Measurements from ENCODE around the gene KLHL2. TPM values are rescaled to one million over a fixed set of nuclear protein-coding genes. Genes with fewer than 3 reads are reported as not detected.
"Not testable (repeated sequence)": the region's sequence is repeated elsewhere in the genome, so short reads cannot be mapped to it uniquely, and the experiment has no call there.

Gene KLHL2
- polyA plus RNA-seq, 1 donor: 6.6 TPM

GRCh38 chr4:165330071-165330470 lies 122.7 kb downstream of the KLHL2 start:
- DNase-seq (ENCODE audit: low read depth): no peak

- DNase-seq (ENCODE audit: low read depth): no peak
These were observed 123.3 kb downstream of the KLHL2 start for GRCh38 chr4:165330666-165331065.

GRCh38 chr4:165331359-165331758 lies 124.0 kb downstream of the KLHL2 start:
- no peak for DNase-seq (ENCODE audit: low read depth)

- DNase-seq (ENCODE audit: low read depth): no peak
These were observed 124.5 kb downstream of the KLHL2 start for GRCh38 chr4:165331823-165332222.

- no peak for DNase-seq (ENCODE audit: low read depth)
These were observed 125.1 kb downstream of the KLHL2 start for GRCh38 chr4:165332502-165332901.

GRCh38 chr4:165335163-165335703 lies 127.9 kb downstream of the KLHL2 start:
- no peak for DNase-seq (ENCODE audit: low read depth)

- DNase-seq (ENCODE audit: low read depth): no peak
These were observed 129.4 kb downstream of the KLHL2 start for GRCh38 chr4:165336743-165337142.

GRCh38 chr4:165342340-165342739 lies 135.0 kb downstream of the KLHL2 start:
- not testable (repeated sequence) for DNase-seq (ENCODE audit: low read depth)

GRCh38 chr4:165343353-165344191 lies 136.2 kb downstream of the KLHL2 start:
- DNase-seq (ENCODE audit: low read depth): no peak

- no peak for DNase-seq (ENCODE audit: low read depth)
These were observed 138.5 kb downstream of the KLHL2 start for GRCh38 chr4:165345666-165346417.

- no peak for DNase-seq (ENCODE audit: low read depth)
These were observed 140.5 kb downstream of the KLHL2 start for GRCh38 chr4:165347647-165348569.

GRCh38 chr4:165351359-165352130 lies 144.2 kb downstream of the KLHL2 start:
- DNase-seq (ENCODE audit: low read depth): no peak

- no peak for DNase-seq (ENCODE audit: low read depth)
These were observed 148.5 kb downstream of the KLHL2 start for GRCh38 chr4:165355900-165356300.

GRCh38 chr4:165359506-165359905 lies 152.1 kb downstream of the KLHL2 start:
- no peak for DNase-seq (ENCODE audit: low read depth)

GRCh38 chr4:165360041-165360695 lies 152.8 kb downstream of the KLHL2 start:
- no peak for DNase-seq (ENCODE audit: low read depth)

- DNase-seq (ENCODE audit: low read depth): no peak
These were observed 153.8 kb downstream of the KLHL2 start for GRCh38 chr4:165360985-165361670.

- no peak for DNase-seq (ENCODE audit: low read depth)
These were observed 154.4 kb downstream of the KLHL2 start for GRCh38 chr4:165361810-165362209.

- DNase-seq (ENCODE audit: low read depth): no peak
These were observed 157.2 kb downstream of the KLHL2 start for GRCh38 chr4:165364452-165365080.

GRCh38 chr4:165367040-165367439 lies 159.7 kb downstream of the KLHL2 start:
- DNase-seq (ENCODE audit: low read depth): no peak
